Putamen (tissue), 1 donor: ENCODE measurements around the gene TMEM19.

Source experiments
- DNase-seq: peaks from one replicate; pipeline ENCODE4 v3.0.0-alpha.2; 2016; ENCODE audit warnings: low spot score

TMEM19 gene

GRCh38 chr12:71719647-71720370 is 33.9 kb downstream of the TMEM19 start:
- peak; percentile 57 for DNase-seq

GRCh38 chr12:71721783-71722505 is 36.1 kb downstream of the TMEM19 start:
- no peak for DNase-seq

GRCh38 chr12:71725011-71725410 is 39.1 kb downstream of the TMEM19 start:
- no peak for DNase-seq

- DNase-seq: no peak
These were observed 40.7 kb downstream of the TMEM19 start for GRCh38 chr12:71726548-71726947.

- no peak for DNase-seq
These were observed 42.1 kb downstream of the TMEM19 start for GRCh38 chr12:71727958-71728357.

- no peak for DNase-seq
These were observed 45.1 kb downstream of the TMEM19 start for GRCh38 chr12:71730936-71731335.

GRCh38 chr12:71731439-71732356 is 45.8 kb downstream of the TMEM19 start:
- no peak for DNase-seq

GRCh38 chr12:71732357-71732712 is 46.5 kb downstream of the TMEM19 start:
- DNase-seq: no peak

- DNase-seq: no peak
These were observed 51.3 kb downstream of the TMEM19 start for GRCh38 chr12:71737197-71737596.

- DNase-seq: no peak
These were observed 57.1 kb downstream of the TMEM19 start for GRCh38 chr12:71742998-71743397.

GRCh38 chr12:71744522-71745300 is 58.8 kb downstream of the TMEM19 start:
- no peak for DNase-seq

GRCh38 chr12:71746974-71747611 is 61.2 kb downstream of the TMEM19 start:
- DNase-seq: peak; percentile 62

- DNase-seq: no peak
These were observed 62.4 kb downstream of the TMEM19 start for GRCh38 chr12:71748081-71748850.

- DNase-seq: no peak
These were observed 63.8 kb downstream of the TMEM19 start for GRCh38 chr12:71749666-71750065.

- no peak for DNase-seq
These were observed 67.0 kb downstream of the TMEM19 start for GRCh38 chr12:71752891-71753290.
